Adrenal gland (tissue), 5 donors: ENCODE data around the gene PYCR2.

Experiments
- POLR2A ChIP-seq, 2 donors: fragments of 450-650 bp; IDR thresholded peaks; one replicate each; pipeline ENCODE4 v1.6.1; 2017; ENCODE audit warnings: antibody characterized with exemption in 2 of 2, mild to moderate bottlenecking in 2 of 2, moderate library complexity in 1 of 2
- TF ChIP-seq, protein P1 (sequence below), 6 experiments: fragments of 450-650 bp in 4 of 6; fragments of 200-600 bp in 2 of 6; sonication (generic) in 1 of 6; IDR thresholded peaks; 1 replicate in 5 of 6; 2 replicates in 1 of 6; pipeline versions ENCODE4 v1.5.1 to v1.8.0; 2016 to 2021; ENCODE audit warnings: antibody characterized with exemption in 6 of 6, mild to moderate bottlenecking in 2 of 6, moderate library complexity in 1 of 6
- donor health status: DM: no; HTN: no; CAD: no.

DNA sequence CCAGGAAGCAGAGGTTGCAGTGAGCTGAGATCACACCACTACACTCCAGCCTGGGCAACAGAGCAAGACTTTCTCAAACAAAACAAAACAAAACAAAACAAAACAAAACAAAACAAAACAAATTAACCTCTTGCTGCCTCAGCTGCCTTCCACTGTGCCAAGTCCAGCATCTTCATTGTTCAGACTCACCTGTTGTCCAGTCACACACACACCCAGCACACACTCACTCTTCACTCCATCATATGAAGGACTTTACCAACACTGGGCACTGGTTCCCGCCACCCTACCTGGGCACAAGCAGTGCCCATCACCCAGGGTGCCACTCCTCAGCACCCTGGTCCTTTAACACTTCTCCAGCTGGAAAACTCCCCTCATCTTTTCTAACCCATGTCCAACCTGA is 14.6 kb downstream of the PYCR2 start:
- TF ChIP-seq, protein P1, sequence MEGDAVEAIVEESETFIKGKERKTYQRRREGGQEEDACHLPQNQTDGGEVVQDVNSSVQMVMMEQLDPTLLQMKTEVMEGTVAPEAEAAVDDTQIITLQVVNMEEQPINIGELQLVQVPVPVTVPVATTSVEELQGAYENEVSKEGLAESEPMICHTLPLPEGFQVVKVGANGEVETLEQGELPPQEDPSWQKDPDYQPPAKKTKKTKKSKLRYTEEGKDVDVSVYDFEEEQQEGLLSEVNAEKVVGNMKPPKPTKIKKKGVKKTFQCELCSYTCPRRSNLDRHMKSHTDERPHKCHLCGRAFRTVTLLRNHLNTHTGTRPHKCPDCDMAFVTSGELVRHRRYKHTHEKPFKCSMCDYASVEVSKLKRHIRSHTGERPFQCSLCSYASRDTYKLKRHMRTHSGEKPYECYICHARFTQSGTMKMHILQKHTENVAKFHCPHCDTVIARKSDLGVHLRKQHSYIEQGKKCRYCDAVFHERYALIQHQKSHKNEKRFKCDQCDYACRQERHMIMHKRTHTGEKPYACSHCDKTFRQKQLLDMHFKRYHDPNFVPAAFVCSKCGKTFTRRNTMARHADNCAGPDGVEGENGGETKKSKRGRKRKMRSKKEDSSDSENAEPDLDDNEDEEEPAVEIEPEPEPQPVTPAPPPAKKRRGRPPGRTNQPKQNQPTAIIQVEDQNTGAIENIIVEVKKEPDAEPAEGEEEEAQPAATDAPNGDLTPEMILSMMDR (IDR thresholded peaks at IDR 0.05): no peak
- no peak for TF ChIP-seq POLR2A (IDR thresholded peaks at IDR 0.05)
